Natural killer cell (primary cell): ENCODE measurements around the gene XRCC3. TPM values are rescaled to one million over a fixed set of nuclear protein-coding genes. Genes with fewer than 3 reads are reported as not detected.

Experiments used
- ATAC-seq, 3 donors: fragments of 150-1000 bp in 2 of 3; fragments of 200-7000 bp in 1 of 3; cut with Tn5 transposase; 1 replicate in 1 of 3; 2 replicates in 2 of 3; pipeline ENCODE4 v1.10.0; 2021; ENCODE audit warnings: mild to moderate bottlenecking in 2 of 3, moderate library complexity in 2 of 3
- DNase-seq, 2 donors: peaks; one replicate each; pipeline versions ENCODE4 v3.0.0 to v3.0.0-alpha.2; 2013 to 2021; ENCODE audit warnings: mixed read lengths in 1 of 2
- H3K27ac ChIP-seq: one replicate; pipeline ENCODE4 v1.5.1; 2013; ENCODE audit warnings: mild to moderate bottlenecking, low read length
- H3K27me3 ChIP-seq: one replicate; pipeline ENCODE4 v1.6.1; 2013; ENCODE audit warnings: low read length; ENCODE audit not compliant: control insufficient read depth, insufficient read depth
- H3K36me3 ChIP-seq: one replicate; pipeline ENCODE4 v1.6.1; 2013; ENCODE audit warnings: low read length; ENCODE audit not compliant: control insufficient read depth, insufficient read depth
- H3K4me1 ChIP-seq: one replicate; pipeline ENCODE4 v1.6.1; 2013; ENCODE audit warnings: low read length; ENCODE audit not compliant: control insufficient read depth, insufficient read depth
- H3K4me3 ChIP-seq: one replicate; pipeline ENCODE4 v1.5.1; 2013; ENCODE audit warnings: low read length
- H3K9me3 ChIP-seq: one replicate; pipeline ENCODE4 v1.6.1; 2013; ENCODE audit warnings: low read length; ENCODE audit not compliant: control insufficient read depth, insufficient read depth
- H3K27ac Mint-ChIP-seq, 2 donors: one replicate each; pipeline ENCODE4 v1.8.0; 2022; ENCODE audit warnings: mild to moderate bottlenecking in 2 of 2, mixed read lengths in 2 of 2, moderate library complexity in 1 of 2
- H3K27me3 Mint-ChIP-seq, 2 donors: one replicate each; pipeline ENCODE4 v1.8.0; 2022; ENCODE audit warnings: low read depth in 2 of 2, mixed read lengths in 2 of 2
- H3K36me3 Mint-ChIP-seq: one replicate; pipeline ENCODE4 v1.8.0; 2022; ENCODE audit warnings: mixed read lengths
- H3K4me1 Mint-ChIP-seq, 2 donors: one replicate each; pipeline ENCODE4 v1.8.0; 2022; ENCODE audit warnings: mixed read lengths in 2 of 2
- H3K4me3 Mint-ChIP-seq: one replicate; pipeline ENCODE4 v1.8.0; 2022; ENCODE audit warnings: mild to moderate bottlenecking, moderate library complexity, mixed read lengths
- H3K9me3 Mint-ChIP-seq, 2 donors: one replicate each; pipeline ENCODE4 v1.8.0; 2022; ENCODE audit warnings: mixed read lengths in 2 of 2
- WGBS: methylation state at CpG from one replicate; pipeline ENCODE4 v1.1.7; 2013; ENCODE audit warnings: missing lambda C conversion rate; ENCODE audit not compliant: insufficient coverage; 5-methylcytosine and 5-hydroxymethylcytosine counted together
- intact Hi-C: fragments of 100-400 bp; cut with micrococcal nuclease; formaldehyde crosslinking; loops from one replicate; pipeline ENCODE4 v1.14.2; 2022
- total RNA-seq, 4 donors: library from RNA; stranded (reverse); fragments of 120-200 nt in 1 of 4; gene quantifications; one replicate each; pipeline versions ENCODE4 v1.2.3 to v1.2.4, GENCODE V29; 2013 to 2022
- TF ChIP-seq, protein P1 (sequence below): fragments of 200-600 bp; IDR thresholded peaks from one replicate; pipeline ENCODE4 v1.8.0; 2022; ENCODE audit warnings: antibody characterized with exemption

The XRCC3 gene
- total RNA-seq, 3 donors from 2014 or later (not counting 1 experiment from before 2014, with no cell fraction given): 11.6 to 12.8 (median 12.7) TPM

GRCh38 chr14:103652806-103653205 is 62.4 kb downstream of the XRCC3 start:
- no peaks in the 10 kb centered on the region for H3K9me3 ChIP-seq
- peaks cover 28% of the 10 kb centered on the region for H3K36me3 ChIP-seq
- no peak for ATAC-seq
- 93% methylated on average over 3 of the region's 3 CpGs for WGBS
- peaks cover 4% of the 10 kb centered on the region for H3K4me1 ChIP-seq
- Mint-ChIP-seq H3K27ac (no peak overlapping the region), H3K27me3 (no peaks in the 10 kb centered on the region), H3K36me3 (peaks cover 8% of the 10 kb centered on the region), H3K4me3 (no peak overlapping the region), H3K9me3 (no peaks in the 10 kb centered on the region), H3K4me1 (peaks cover 26 to 34% of the 10 kb centered on the region in 2 donors)
- DNase-seq: no peak
- H3K4me3 ChIP-seq: no peak overlapping the region
- TF ChIP-seq, protein P1, sequence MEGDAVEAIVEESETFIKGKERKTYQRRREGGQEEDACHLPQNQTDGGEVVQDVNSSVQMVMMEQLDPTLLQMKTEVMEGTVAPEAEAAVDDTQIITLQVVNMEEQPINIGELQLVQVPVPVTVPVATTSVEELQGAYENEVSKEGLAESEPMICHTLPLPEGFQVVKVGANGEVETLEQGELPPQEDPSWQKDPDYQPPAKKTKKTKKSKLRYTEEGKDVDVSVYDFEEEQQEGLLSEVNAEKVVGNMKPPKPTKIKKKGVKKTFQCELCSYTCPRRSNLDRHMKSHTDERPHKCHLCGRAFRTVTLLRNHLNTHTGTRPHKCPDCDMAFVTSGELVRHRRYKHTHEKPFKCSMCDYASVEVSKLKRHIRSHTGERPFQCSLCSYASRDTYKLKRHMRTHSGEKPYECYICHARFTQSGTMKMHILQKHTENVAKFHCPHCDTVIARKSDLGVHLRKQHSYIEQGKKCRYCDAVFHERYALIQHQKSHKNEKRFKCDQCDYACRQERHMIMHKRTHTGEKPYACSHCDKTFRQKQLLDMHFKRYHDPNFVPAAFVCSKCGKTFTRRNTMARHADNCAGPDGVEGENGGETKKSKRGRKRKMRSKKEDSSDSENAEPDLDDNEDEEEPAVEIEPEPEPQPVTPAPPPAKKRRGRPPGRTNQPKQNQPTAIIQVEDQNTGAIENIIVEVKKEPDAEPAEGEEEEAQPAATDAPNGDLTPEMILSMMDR: no peak
- no peaks in the 10 kb centered on the region for H3K27me3 ChIP-seq
- intact Hi-C loops: no loop called here
- no peak overlapping the region for H3K27ac ChIP-seq

GRCh38 chr14:103651585-103651984 is 63.7 kb downstream of the XRCC3 start:
- no peaks in the 10 kb centered on the region for H3K27me3 Mint-ChIP-seq
- H3K9me3 Mint-ChIP-seq: no peaks in the 10 kb centered on the region
- Histone ChIP-seq H3K9me3 (no peaks in the 10 kb centered on the region), H3K27me3 (no peaks in the 10 kb centered on the region), H3K36me3 (peaks cover 19% of the 10 kb centered on the region), H3K4me3 (no peak overlapping the region), H3K27ac (no peak overlapping the region), H3K4me1 (peaks cover 4% of the 10 kb centered on the region)
- ATAC-seq (no peak), DNase-seq (no peak)
- H3K4me3 Mint-ChIP-seq: no peak overlapping the region
- intact Hi-C loops: no loop called here
- 90% methylated on average over 7 of the region's 7 CpGs for WGBS
- TF ChIP-seq, protein P1: no peak
- H3K36me3 Mint-ChIP-seq: peaks cover 8% of the 10 kb centered on the region
- H3K4me1 Mint-ChIP-seq: peaks cover 26 to 34% of the 10 kb centered on the region in 2 donors
- H3K27ac Mint-ChIP-seq: no peak overlapping the region

DNA sequence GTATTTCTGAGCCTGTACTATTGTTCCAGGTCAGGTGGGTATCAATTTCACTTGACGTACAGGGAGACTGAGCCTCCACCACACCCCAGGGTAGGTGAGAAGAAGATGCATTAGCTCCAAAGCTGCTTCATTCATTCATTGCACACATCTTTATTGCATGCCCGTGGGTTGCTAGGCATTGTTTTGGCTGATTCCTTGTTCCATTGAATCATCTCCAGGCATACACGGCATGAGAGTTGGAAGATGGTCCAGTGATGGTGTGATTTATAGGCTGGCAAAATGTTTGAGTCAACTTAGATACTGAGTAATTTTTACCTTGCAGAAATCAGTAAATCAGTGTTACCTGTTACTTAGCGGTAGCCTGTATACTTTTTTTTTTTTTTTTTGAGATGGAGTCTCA is 65.0 kb downstream of the XRCC3 start:
- intact Hi-C loops: no loop called here
- H3K9me3 Mint-ChIP-seq: no peaks in the 10 kb centered on the region
- DNase-seq (no peak), ATAC-seq (no peak)
- Histone ChIP-seq H3K27me3 (no peaks in the 10 kb centered on the region), H3K9me3 (no peaks in the 10 kb centered on the region), H3K4me1 (peaks cover 4% of the 10 kb centered on the region), H3K4me3 (no peak overlapping the region), H3K27ac (no peak overlapping the region), H3K36me3 (peaks cover 9% of the 10 kb centered on the region)
- peaks cover 28 to 37% of the 10 kb centered on the region in 2 donors for H3K4me1 Mint-ChIP-seq
- H3K27ac Mint-ChIP-seq: no peak overlapping the region
- WGBS: 100% methylated on average over 3 of the region's 4 CpGs
- no peak overlapping the region for H3K4me3 Mint-ChIP-seq
- no peaks in the 10 kb centered on the region for H3K27me3 Mint-ChIP-seq
- peaks cover 8% of the 10 kb centered on the region for H3K36me3 Mint-ChIP-seq
- TF ChIP-seq, protein P1: no peak

- WGBS: 97% methylated on average over 3 of the region's 3 CpGs
- Mint-ChIP-seq H3K27ac (no peak overlapping the region), H3K9me3 (no peaks in the 10 kb centered on the region), H3K36me3 (no peaks in the 10 kb centered on the region), H3K4me3 (no peak overlapping the region), H3K27me3 (no peaks in the 10 kb centered on the region), H3K4me1 (peaks cover 30 to 37% of the 10 kb centered on the region in 2 donors)
- DNase-seq (no peak), ATAC-seq (no peak)
- H3K36me3 ChIP-seq: no peaks in the 10 kb centered on the region
- H3K9me3 ChIP-seq: no peaks in the 10 kb centered on the region
- peaks cover 4% of the 10 kb centered on the region for H3K4me1 ChIP-seq
- TF ChIP-seq, protein P1: no peak
- H3K27ac ChIP-seq: no peak overlapping the region
- no peaks in the 10 kb centered on the region for H3K27me3 ChIP-seq
- intact Hi-C loops: no loop called here
- H3K4me3 ChIP-seq: no peak overlapping the region
These were observed 66.2 kb downstream of the XRCC3 start for GRCh38 chr14:103649001-103649400.
